Stimulated activated CD4-positive, alpha-beta T cell treated with anti-CD3 and anti-CD28 coated beads, Interleukin-4, amount 100 ng/mL, for 48 hours (primary cell): Measurements from ENCODE around the gene PLIN4.
"Not testable (repeated sequence)": the region's sequence is repeated elsewhere in the genome, so short reads cannot be mapped to it uniquely, and the experiment has no call there.

Source experiments
- DNase-seq, 2 donors: peaks; one replicate each; pipeline ENCODE4 v3.0.0-alpha.2; 2020; ENCODE audit warnings: low read depth in 2 of 2

Gene PLIN4, protein sequence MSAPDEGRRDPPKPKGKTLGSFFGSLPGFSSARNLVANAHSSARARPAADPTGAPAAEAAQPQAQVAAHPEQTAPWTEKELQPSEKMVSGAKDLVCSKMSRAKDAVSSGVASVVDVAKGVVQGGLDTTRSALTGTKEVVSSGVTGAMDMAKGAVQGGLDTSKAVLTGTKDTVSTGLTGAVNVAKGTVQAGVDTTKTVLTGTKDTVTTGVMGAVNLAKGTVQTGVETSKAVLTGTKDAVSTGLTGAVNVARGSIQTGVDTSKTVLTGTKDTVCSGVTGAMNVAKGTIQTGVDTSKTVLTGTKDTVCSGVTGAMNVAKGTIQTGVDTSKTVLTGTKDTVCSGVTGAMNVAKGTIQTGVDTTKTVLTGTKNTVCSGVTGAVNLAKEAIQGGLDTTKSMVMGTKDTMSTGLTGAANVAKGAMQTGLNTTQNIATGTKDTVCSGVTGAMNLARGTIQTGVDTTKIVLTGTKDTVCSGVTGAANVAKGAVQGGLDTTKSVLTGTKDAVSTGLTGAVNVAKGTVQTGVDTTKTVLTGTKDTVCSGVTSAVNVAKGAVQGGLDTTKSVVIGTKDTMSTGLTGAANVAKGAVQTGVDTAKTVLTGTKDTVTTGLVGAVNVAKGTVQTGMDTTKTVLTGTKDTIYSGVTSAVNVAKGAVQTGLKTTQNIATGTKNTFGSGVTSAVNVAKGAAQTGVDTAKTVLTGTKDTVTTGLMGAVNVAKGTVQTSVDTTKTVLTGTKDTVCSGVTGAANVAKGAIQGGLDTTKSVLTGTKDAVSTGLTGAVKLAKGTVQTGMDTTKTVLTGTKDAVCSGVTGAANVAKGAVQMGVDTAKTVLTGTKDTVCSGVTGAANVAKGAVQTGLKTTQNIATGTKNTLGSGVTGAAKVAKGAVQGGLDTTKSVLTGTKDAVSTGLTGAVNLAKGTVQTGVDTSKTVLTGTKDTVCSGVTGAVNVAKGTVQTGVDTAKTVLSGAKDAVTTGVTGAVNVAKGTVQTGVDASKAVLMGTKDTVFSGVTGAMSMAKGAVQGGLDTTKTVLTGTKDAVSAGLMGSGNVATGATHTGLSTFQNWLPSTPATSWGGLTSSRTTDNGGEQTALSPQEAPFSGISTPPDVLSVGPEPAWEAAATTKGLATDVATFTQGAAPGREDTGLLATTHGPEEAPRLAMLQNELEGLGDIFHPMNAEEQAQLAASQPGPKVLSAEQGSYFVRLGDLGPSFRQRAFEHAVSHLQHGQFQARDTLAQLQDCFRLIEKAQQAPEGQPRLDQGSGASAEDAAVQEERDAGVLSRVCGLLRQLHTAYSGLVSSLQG (N-terminal part only)

DNA sequence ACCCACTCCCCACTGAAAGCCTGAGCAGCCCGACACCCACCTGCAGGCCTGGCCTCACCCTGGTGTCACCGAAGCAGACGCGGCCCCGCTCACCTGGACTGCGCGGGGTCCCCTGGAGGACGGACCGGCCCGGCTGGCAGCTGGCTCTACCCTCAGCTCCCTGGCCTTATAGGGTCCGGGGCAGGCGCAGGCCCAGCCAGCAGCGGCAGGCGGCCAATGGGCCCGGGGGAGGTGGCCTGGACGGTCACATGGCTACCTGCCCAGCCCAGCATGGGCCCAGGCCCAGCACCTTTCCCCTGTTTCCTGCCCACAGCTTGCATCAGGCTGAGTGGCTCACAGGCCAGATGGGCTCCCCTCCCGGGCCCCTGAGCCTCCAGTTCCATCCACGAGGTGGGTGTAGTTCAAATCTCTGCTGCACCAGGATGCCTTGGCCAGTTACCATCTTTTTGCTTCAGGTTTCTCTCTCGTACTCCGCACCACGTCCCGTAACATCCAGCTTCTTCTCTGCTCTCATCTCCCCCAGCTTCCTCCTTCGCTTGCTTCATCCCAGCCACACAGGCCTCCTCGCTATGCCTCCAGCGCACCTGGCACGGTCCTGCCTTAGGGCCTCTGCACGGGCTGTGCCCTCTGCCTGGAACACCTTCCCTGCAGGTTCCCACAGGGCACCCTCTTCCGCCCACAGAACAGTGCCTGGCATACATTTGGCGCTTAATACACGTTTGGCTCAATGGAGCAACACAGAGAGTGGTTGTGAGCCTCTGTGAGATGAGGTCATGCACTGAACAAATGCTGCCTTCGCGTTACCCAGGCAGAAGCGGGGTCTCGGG is at the start of gene PLIN4:
Gene PLIN4, minus strand, starts transcription at position 142 of the 827 bp plus-strand sequence. CDS start 214 bp downstream, outside the sequence.
- no peak for DNase-seq

DNA sequence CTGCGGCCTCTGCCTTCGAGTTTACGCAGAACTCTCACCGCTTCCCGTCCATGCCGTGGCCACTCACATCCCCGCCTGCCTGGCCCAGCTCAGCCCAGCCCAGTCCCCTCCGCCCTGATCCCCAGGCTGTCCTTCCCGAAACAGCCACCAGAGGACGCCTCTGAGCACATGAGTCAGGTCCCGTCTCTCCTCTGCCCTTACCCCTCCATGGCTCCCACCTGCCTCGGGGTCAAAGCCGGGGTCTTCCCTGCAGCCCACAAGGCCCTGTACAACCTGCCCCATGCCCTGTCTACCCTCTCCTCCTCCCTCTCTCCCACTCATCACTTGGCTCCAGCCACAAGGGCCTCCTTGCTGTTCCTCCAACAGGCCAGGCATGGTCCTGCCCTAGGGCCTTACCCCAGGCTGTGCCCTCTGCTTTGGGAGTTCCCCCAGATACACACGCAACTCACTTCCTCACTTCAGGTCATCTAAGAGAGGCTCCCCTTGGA is 49.3 kb upstream of the PLIN4 start:
- DNase-seq = peak; percentile 45 to 77

DNA sequence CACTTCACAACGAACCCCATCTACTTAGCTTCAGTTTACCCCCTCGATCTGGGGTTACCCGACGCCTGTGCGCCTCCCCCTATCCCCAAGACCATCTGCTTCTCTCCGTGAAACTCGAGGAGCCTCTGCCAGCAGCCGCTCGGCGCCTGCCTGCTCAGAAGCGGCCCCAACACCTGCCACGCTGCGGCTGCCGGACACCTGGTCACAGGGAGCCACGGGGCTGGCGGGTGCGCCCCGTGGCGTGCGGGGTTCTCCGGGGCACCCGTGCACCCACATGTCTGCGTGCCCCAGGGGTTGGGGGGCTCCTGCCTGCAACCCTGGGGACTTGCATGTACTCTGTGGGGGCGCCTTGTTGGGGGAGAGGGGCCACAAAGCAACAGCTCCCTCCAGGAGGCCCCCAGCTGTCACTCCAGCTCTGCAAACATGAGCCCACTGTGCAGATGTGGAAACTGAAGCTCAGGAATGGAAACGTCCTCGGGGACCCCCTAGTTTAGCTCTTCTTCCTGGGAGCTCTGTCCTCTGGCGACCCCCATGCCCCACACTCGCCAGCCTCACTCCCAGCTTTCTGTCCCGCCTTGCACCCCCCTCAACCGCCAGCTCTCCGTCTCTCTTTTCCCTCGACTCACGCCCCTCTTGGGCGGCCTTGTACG is 48.2 kb upstream of the PLIN4 start:
- DNase-seq = no peak

DNA sequence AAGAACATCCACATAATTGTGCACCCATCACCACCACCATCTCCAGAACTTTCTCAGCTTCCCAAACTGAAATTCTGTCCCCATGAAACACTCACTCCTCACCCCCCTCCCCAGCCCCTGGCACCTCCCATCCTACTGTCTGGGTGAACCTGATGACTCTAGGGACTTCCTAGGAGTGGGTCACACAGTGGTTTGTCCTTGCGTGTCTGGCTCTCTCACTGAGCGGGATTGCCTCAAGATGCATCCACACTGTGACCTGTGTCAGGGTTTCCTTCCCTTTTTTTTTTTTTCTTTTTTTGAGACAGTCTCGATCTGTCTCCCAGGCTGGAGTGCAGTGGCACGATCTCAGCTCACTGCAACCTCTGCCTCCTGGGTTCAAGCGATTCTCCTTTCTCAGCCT is 45.3 kb upstream of the PLIN4 start:
- not testable (repeated sequence) for DNase-seq

DNA sequence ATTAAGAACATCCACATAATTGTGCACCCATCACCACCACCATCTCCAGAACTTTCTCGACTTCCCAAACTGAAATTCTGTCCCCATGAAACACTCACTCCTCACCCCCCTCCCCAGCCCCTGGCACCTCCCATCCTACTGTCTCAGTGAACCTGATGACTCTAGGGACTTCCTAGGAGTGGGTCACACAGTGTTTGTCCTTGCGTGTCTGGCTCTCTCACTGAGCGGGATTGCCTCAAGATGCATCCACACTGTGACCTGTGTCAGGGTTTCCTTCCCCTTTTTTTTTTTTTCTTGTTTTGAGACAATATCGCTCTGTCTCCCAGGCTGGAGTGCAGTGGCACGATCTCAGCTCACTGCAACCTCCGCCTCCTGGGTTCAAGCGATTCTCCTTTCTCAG is 43.8 kb upstream of the PLIN4 start:
- DNase-seq = not testable (repeated sequence)

DNA sequence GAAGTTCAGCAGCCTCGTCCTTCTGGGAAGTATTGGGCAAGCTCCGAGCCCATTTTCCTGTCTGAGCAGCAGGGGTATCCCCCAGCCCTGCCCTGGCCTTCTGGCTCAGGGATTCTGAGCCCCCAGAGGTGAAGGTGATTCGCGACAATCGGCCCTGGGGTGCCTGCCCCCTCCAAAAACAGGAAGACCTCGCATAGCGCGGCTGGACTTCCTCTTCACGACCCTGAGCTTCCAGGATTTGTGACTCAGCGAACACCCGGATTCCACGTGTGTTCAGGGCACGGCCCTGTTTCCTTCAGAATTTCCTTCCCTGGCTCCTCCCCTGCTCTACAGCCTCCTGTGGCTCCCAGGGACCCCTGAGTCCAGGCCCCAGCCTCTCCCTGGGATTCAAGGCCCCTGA is 41.3 kb upstream of the PLIN4 start, which contains the start of gene SEMA6B:
Gene SEMA6B, minus strand, starts transcription at position 116 of the 400 bp plus-strand sequence. CDS start 1,227 bp downstream, outside the sequence.
- no peak for DNase-seq

DNA sequence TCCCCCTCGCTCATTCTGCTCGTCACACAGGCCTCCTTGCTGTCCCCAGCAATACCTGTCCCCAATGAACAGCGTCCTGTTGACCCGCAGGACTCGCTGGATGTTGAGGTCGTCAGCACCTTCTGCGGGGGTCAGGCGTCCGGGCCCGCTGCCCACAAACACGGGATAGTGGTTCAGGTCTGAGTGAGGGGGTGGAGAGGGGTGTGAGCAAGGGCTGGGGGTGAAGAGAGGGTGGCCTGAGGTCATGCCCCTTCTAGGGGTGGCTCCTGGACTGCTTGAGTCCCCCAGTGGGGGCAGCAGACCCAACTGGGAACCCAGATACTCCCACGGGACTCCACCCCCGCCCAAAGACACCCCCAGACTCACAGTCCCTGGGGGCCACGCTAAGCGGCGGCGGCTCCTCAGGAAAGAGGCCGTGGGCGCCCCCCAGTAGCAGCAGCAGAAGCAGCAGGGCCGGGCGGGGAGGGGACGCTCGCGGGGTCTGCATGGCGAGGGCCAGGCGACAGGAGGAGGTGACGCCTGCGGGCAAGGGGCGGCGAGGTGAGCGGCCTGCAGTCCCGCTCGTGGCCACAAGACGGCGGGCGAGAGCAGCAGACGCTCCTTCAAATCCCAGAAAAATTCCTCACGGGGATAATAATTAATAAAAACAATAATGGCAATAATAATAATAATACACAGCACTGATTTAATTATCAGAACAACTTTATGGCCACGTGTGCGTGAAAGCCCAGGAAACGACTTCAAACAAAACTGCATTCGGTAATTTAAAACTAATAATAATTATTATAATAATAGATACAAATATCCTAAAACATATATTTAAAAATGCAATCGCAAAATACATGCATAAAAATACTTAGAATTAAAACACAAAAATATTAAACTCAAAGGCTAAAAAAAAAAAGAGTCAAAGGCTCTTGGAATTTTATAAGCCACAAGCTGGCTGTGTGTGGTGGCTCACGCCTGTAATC is 40.0 kb upstream of the PLIN4 start:
- DNase-seq = no peak

DNA sequence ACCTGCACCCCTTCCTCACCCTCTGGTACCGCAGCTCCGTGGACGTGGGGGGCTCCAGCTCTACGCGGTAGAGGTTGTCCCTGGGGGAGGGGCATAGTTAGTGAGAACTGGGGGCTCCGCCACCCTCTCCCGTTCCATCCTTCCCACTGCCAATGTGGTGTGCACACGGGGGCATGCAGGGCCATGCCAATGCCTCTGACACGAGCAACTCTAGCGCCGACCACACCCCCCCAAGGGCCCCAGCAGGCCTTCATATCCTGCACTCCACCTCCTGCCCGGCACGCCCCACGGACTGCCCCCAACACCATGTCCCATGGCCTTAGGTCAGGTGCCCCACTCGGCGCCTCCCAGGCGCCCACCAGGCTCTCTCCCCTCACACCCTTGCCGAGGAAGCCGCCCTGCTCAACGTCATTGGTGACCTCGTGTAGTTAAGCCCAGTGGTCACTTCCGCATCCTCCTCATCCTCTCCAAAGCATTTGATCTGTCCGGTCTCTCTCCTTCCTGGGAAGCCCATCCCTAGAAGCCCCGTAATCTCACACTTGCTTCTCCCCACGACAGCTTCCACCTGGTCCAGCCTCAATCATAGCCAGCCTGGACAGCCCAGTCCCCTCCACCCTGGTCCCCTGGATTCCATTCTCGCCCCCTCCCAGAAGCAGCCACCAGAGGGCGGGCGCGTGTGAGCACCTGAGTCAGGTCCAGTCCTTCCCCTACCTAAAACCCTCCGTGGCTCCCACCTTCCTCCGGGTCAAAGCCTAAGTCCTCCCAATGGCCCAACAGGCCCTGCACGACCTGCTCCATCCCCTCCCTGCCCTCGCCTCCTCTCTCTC is 39.1 kb upstream of the PLIN4 start:
- DNase-seq = no peak

DNA sequence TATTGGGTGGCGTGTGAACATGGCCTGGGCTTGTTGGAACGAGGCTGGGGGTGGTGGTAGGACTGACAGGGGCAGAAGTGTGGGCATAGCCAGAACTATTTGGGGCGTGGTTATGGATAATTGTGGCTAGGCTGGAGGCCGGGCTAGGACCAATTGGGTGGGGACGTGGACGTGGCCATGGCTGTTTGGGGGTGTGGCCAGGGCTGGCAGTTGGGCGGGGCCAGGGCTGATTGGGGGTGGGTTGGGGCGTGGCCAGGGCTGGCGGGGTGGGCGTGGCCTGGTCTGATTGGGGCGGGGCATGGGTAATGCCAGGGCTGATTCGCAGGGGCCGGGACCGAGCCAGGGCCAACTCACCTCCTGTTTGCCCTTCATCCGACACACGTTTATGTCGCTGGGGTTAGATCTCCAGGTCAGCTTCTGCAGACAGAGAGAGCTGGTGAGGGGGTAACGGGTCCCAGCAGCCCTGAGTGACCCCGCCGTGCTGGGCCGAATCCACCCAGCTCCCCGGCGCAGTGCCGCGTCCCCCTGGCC is 38.4 kb upstream of the PLIN4 start:
- DNase-seq = peak; percentile 27 to 54

DNA sequence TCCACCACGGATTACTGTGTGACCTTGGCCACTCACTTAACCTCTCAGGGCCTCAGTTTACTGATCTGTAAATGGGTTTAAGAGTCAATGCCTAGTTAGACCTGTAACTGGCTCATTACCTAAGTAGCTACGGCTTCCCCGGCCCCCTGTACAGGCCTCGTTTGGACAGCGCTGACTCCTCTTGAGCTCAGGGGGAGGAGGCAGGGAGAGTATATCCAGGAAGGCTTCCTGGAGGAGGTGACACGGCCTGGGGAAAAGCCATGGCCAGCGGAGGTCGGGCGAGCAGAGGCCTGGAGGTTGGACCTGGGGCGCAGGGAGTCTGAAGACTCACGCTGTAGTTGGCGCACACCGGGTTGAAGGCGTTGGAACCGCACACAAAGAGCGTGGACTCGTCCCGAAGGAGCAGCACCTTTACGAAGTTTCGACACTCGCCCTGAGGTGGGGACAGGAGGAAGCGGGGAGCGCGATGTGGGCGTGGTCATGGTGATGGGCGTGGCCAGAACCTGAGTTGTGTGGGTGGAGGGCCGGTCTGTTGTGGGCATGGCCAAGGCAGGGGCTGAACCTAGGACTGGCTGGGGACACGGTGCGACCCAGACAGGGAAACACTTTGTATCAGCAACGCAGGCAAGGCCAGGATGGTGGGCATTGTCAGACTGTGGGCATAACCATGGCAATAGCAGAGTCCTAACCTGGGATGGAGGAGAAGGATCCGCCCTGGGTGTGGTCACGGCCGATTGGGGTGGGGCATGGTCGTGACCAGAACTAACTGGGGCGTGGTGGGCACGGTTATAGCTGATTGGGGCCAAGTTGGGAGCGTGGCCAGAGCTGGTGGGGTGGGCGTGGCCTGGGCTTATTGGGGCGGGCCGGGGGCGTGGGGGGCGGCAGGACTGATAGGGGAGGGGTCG is 37.6 kb upstream of the PLIN4 start:
- DNase-seq = no peak

DNA sequence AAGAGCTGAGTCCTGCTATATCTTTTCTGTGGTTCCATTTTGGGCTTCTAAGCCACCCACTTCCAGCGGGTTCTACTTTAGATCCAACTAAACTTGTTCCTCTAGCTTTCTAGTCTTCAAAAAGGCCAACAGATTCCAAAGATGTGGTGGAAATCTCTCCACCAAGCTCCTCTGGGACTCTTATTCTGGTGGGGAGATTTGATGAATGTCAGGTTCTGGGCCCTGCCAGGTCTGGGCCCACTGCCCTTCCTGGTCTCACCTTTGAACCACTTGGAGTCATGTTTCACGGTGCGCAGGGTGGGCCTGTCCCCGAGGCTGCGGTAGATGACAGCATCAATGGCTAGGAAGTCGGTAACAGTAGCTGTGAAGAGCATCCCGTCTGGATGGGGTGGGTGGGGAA is 36.4 kb upstream of the PLIN4 start:
- no peak for DNase-seq

DNA sequence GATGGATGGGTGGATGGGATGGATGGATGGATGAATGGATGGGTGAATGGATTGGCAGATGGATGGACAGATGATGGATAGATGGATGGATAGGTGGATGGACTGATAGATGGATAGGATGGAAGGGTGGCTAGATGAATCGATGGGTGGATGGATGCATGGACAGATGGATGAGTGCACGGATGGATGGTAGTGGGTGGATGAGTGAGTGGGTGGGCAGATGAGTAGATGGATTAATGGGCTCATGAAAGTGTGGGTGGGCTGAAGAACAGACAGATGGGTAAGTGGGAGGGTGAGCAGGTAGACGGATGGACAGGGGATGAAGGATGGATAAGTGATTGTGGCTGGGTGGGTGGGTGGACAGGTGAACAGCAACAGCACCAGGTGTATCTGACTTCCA is 35.5 kb upstream of the PLIN4 start:
- DNase-seq = no peak

DNA sequence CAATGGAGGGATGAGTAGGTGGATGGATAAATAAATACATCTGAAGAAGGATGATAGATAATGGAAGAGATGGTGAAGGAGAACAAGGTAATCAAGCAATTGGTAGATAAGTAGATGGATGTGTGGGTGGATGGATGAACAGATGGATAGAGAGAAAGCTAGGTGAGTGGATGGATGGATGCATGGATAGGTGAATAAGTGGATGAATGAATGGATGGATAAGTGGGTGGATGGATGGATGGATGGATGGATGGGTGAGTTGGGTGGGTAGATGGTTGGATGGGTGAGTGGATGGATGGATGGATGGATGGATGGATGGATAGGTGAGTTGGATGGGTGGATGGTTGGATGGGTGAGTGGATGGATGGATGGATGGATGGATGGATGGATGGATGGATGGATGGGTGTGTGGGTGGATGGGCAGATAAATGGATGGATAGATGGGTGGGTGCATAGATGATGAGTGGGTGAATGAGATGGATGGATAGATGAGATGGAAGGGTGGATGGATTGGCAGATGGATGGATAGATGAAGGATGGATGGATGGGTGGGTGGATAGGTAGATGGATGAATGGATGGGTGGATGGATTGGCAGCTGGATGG is 34.9 kb upstream of the PLIN4 start:
- DNase-seq = no peak

DNA sequence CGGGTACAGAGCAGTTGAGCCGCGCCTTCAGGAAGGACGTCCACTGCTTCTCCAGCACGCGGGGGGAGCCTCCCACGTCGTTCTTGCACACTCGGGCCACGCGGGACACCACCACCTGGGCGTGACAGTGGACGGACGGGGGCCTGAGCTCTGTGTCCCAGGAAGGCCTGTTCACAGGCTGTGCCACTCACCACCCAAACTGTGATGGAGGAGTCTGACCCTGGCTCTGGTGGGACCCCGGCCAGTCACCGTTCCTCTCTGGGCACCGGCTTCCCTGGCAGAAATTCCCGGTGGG is 34.2 kb upstream of the PLIN4 start:
- DNase-seq = no peak

DNA sequence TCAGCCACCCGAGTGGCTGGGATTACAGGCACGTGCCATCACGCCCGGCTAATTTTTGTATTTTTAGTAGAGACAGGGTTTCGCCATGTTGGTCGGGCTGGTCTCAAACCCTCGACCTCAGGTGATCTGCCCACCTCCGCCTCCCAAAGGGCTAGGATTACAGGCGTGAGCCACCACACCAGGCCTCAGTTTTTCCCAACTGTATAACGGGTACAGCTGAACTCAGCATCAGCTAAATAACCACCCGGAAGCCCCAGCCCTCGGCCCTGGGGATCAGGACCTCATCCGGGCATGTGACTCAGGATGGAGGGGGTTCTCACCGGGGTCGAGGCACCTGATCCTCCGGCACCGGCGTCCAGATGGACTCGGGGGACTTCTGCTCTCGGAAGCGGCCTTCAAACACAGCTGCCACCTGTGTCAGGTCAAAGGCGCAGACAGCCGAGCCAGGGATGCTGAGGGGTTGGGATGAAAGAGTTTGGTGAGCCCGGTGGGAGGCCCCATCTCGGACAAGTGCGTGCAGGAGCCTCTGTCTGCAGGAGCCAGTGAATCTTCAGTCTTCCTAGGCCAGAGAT is 32.3 kb upstream of the PLIN4 start:
- no peak for DNase-seq

DNA sequence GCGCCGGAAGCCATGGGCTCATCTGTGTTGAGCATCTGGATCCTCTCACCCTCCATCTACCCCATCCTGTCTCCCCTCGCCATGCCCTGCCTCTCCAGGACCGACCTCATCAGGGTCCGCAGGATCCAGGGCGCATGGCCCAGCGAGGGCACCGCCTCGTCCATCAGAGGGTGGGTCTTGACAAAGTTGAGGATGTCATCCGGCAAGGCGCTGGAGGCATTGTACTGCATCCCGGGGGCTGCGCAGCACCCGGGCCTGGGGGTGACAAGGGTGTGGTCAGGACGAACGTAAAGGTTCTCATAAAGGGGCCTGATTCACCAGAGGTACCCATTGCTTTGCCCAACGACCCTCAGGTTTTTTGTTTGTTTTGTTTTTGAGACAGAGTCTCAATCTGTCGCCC is 31.7 kb upstream of the PLIN4 start:
- DNase-seq = no peak
